Colon (tissue), 2 donors: ENCODE results near the gene SLC23A2.
"Not testable (repeated sequence)": the region's sequence is repeated elsewhere in the genome, so short reads cannot be mapped to it uniquely, and the experiment has no call there.

ENCODE experiments used
- FAIRE-seq: peaks from 2 replicates; lab custom pipeline; 2012; peaks lifted over from hg19 to GRCh38; lab: Jason Lieb, UNC
- donor health status: control.
- donor health status: control.

The SLC23A2 gene

GRCh38 chr20:5005326-5005725 lies 4.0 kb upstream of the SLC23A2 start:
- no peak for FAIRE-seq

- not testable (repeated sequence) for FAIRE-seq
Observed at GRCh38 chr20:5004825-5005224, 3.5 kb upstream of the SLC23A2 start.

- no peak for FAIRE-seq
Observed at GRCh38 chr20:5003626-5004025, 2.3 kb upstream of the SLC23A2 start.

- no peak for FAIRE-seq
Observed at GRCh38 chr20:5002077-5002413, 735 bp upstream of the SLC23A2 start.

GRCh38 chr20:5000263-5001173 lies 792 bp downstream of the SLC23A2 start:
- FAIRE-seq = no peak

- no peak for FAIRE-seq
Observed at GRCh38 chr20:4999788-5000187, 1.5 kb downstream of the SLC23A2 start.

- FAIRE-seq = no peak
Observed at GRCh38 chr20:4998160-4998651, 3.1 kb downstream of the SLC23A2 start.

- FAIRE-seq = no peak
Observed at GRCh38 chr20:4997222-4997621, 4.1 kb downstream of the SLC23A2 start.

GRCh38 chr20:4989570-4989969 lies 11.7 kb downstream of the SLC23A2 start:
- no peak for FAIRE-seq

GRCh38 chr20:4987130-4987529 lies 14.2 kb downstream of the SLC23A2 start:
- no peak for FAIRE-seq

- no peak for FAIRE-seq
Observed at GRCh38 chr20:4985658-4986057, 15.7 kb downstream of the SLC23A2 start.

GRCh38 chr20:4982281-4982680 lies 19.0 kb downstream of the SLC23A2 start:
- no peak for FAIRE-seq

GRCh38 chr20:4979841-4980410 lies 21.4 kb downstream of the SLC23A2 start:
- FAIRE-seq = no peak

GRCh38 chr20:4978050-4978918 lies 23.0 kb downstream of the SLC23A2 start:
- FAIRE-seq = no peak

- FAIRE-seq = not testable (repeated sequence)
Observed at GRCh38 chr20:4976014-4976413, 25.3 kb downstream of the SLC23A2 start.

- FAIRE-seq = no peak
Observed at GRCh38 chr20:4973330-4974097, 27.8 kb downstream of the SLC23A2 start.

GRCh38 chr20:4972506-4973251 lies 28.6 kb downstream of the SLC23A2 start:
- no peak for FAIRE-seq

GRCh38 chr20:4971064-4971463 lies 30.2 kb downstream of the SLC23A2 start:
- no peak for FAIRE-seq

GRCh38 chr20:4967752-4968477 lies 33.4 kb downstream of the SLC23A2 start:
- FAIRE-seq = no peak
